Activated CD8-positive, alpha-beta T cell treated with anti-CD3 and anti-CD28 coated beads for 36 hours (primary cell): ENCODE data around the gene CFAP119. TPM values are rescaled to one million over a fixed set of nuclear protein-coding genes. Genes with fewer than 3 reads are reported as not detected.
"Not testable (repeated sequence)": the region's sequence is repeated elsewhere in the genome, so short reads cannot be mapped to it uniquely, and the experiment has no call there.

Source experiments
- ATAC-seq: fragments of 200-7000 bp; cut with Tn5 transposase; one replicate; pipeline ENCODE4 v1.10.0; 2021; ENCODE audit warnings: mild to moderate bottlenecking, moderate library complexity
- CTCF ChIA-PET: fragments of 350-600 bp; sonication (Branson Sonifier 250); formaldehyde crosslinking; loops from one replicate; lab custom pipeline; 2021; ENCODE audit warnings: antibody characterized with exemption; lab: Charles Lee
- POLR2A ChIA-PET: fragments of 350-600 bp; sonication (Branson Sonifier 250); formaldehyde crosslinking; loops from one replicate; lab custom pipeline; 2021; ENCODE audit warnings: antibody characterized with exemption; lab: Charles Lee
- DNase-seq: peaks from one replicate; pipeline ENCODE4 v3.0.0-alpha.2; 2020
- H3K27ac Mint-ChIP-seq: one replicate; pipeline ENCODE4 v1.8.0; 2021; ENCODE audit warnings: mild to moderate bottlenecking, mixed read lengths
- H3K27me3 Mint-ChIP-seq: one replicate; pipeline ENCODE4 v1.8.0; 2021; ENCODE audit warnings: mixed read lengths
- H3K36me3 Mint-ChIP-seq: one replicate; pipeline ENCODE4 v1.8.0; 2021; ENCODE audit warnings: low read depth, mixed read lengths
- H3K4me1 Mint-ChIP-seq: one replicate; pipeline ENCODE4 v1.8.0; 2021; ENCODE audit warnings: low read depth, mixed read lengths
- H3K4me3 Mint-ChIP-seq: one replicate; pipeline ENCODE4 v1.8.0; 2021; ENCODE audit warnings: mild to moderate bottlenecking, moderate library complexity, mixed read lengths
- H3K9me3 Mint-ChIP-seq: one replicate; pipeline ENCODE4 v1.8.0; 2021; ENCODE audit warnings: mixed read lengths
- intact Hi-C: fragments of 100-400 bp; cut with micrococcal nuclease; formaldehyde crosslinking; loops from one replicate; pipeline ENCODE4 v1.10.0; 2022
- total RNA-seq, 2 experiments: library from RNA; stranded (reverse); gene quantifications; one replicate each; pipeline ENCODE4 v1.2.3, GENCODE V29; 2021
- TF ChIP-seq, protein P1 (sequence below): fragments of 200-600 bp; IDR thresholded peaks from one replicate; pipeline ENCODE4 v1.8.0; 2022; ENCODE audit warnings: antibody characterized with exemption, mild to moderate bottlenecking

Gene CFAP119
- 1 to 10 TPM; 3.8 to 3.9 TPM for total RNA-seq

DNA sequence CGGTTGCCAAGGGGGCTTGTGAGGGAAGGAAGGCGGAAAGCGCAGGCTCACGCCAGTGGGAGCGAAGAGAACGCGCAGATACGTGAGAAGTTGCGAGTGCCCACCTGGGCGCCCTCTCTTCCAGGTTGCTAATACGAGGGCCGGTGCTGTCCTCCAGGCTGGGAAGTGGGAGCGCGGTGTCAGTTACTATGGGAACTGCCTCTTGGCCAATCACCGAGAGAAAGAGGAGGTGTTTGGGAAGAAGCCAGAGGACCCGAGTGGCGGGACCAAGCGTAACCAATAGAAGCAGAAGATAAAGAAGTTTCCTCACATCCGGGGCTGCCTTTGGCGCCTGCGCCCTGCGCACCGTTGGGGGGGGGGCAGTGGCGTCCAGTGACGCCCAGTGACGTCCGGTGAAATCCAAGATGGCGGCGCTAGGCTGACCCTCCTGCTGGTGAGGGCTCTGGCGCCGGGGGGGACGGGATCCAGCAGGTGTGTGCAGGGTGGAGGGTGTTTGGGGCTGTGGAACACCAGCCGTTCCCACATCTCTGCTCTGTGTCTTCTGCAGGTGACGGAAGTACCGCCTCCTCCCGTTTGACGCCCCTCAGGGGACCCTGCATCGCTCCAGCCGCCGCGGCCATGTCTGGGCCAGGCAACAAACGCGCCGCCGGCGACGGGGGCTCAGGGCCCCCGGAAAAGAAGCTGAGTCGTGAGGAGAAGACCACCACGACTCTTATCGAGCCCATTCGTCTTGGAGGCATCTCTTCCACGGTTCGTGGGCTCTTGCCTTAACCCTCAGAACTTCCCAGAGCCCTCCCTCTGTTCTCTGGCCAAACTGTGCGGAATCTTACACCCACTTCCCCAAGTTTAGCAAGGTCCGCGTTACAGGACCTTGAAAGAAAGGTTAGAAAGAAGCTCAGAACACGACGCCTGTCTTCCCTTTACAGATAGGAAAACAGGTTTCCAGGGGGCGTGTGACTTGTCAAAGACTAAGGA is at the start of gene CFAP119, which contains the start of gene RNF40:
TSS of gene CFAP119 (minus strand) at position 135 of the 975 bp plus-strand sequence. CDS start 314 bp downstream, outside the sequence.
TSS of gene RNF40 (plus strand) at position 395 of the 975 bp plus-strand sequence. CDS start at position 619, 224 bp downstream.
- Mint-ChIP-seq H3K27me3 (no peaks in the 10 kb centered on the region), H3K9me3 (no peaks in the 10 kb centered on the region), H3K36me3 (peaks cover 31% of the 10 kb centered on the region), H3K4me1 (peaks cover 24% of the 10 kb centered on the region), H3K27ac (peak within 1 kb of the TSS; percentile 82), H3K4me3 (peak within 1 kb of the TSS; percentile 93)
- DNase-seq (peak; percentile 97), ATAC-seq (peak; percentile 97)
- TF ChIP-seq, protein P1, sequence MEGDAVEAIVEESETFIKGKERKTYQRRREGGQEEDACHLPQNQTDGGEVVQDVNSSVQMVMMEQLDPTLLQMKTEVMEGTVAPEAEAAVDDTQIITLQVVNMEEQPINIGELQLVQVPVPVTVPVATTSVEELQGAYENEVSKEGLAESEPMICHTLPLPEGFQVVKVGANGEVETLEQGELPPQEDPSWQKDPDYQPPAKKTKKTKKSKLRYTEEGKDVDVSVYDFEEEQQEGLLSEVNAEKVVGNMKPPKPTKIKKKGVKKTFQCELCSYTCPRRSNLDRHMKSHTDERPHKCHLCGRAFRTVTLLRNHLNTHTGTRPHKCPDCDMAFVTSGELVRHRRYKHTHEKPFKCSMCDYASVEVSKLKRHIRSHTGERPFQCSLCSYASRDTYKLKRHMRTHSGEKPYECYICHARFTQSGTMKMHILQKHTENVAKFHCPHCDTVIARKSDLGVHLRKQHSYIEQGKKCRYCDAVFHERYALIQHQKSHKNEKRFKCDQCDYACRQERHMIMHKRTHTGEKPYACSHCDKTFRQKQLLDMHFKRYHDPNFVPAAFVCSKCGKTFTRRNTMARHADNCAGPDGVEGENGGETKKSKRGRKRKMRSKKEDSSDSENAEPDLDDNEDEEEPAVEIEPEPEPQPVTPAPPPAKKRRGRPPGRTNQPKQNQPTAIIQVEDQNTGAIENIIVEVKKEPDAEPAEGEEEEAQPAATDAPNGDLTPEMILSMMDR: no peak
- CTCF ChIA-PET: interaction anchor here (1.6 to 2.8 kb wide), 3 partner anchors 52 to 82 kb away, joined by 5 to 10 read pairs (median 7); no protein-coding TSS in a partner anchor
- POLR2A ChIA-PET: interaction anchor here (0.6 to 4.5 kb wide), 4 partner anchors 9 to 180 kb away, joined by 3 to 23 read pairs (median 4); no protein-coding TSS in a partner anchor
- intact Hi-C loops: loop anchor here (10.0 kb wide), 1 partner anchor 47 kb away; no protein-coding TSS in a partner anchor

DNA sequence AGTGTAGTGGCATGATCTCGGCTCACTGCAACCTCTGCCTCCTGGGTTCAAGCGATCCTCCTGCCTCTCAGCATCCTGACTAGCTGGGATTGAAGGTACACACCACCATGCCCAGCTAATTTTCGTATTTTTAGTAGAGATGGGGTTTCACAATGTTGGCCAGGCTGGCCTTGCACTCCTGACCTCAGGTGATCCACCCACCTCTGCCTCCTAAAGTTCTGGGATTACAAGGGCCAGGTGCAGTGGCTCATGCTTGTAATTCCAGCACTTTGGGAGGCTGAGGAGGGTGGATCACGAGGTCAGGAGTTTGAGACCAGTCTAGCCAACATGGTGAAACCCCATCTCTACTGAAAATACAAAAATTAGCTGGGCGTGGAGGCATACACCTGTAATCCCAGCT is 47.8 kb upstream of the CFAP119 start:
- H3K27ac Mint-ChIP-seq, H3K27me3 Mint-ChIP-seq, DNase-seq, H3K36me3 Mint-ChIP-seq, ATAC-seq, intact Hi-C loops, H3K9me3 Mint-ChIP-seq, POLR2A ChIA-PET, H3K4me3 Mint-ChIP-seq, CTCF ChIA-PET: not testable (repeated sequence)
- H3K4me1 Mint-ChIP-seq: peaks cover 22% of the 10 kb centered on the region

DNA sequence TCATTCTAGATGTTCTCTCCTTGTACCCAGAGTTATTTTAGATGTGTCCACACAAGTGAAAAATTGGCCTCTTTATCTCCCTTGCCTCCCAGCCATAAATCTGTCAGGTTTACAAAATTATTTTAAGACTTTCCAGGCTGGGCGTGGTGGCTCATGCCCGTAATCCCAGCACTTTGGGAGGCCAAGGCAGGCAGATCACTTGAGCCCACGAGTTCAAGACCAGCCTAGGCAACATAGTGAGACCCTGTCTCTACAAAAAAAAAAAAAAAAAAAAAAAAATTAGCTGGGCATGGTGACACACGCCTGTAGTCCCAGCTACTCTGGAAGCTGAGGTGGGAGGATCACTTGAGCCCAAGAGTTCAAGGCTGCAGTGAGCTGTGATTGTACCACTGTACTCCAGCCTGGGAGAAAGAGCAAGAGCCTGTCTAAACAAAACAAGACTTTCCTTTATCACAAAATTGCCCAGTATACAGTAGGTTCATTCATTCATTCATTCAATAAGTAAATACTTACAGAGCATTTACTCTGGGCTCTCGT is 47.1 kb upstream of the CFAP119 start:
- H3K4me3 Mint-ChIP-seq, ATAC-seq, H3K27ac Mint-ChIP-seq, intact Hi-C loops, DNase-seq, H3K36me3 Mint-ChIP-seq, CTCF ChIA-PET, H3K27me3 Mint-ChIP-seq, H3K9me3 Mint-ChIP-seq, POLR2A ChIA-PET: not testable (repeated sequence)
- peaks cover 18% of the 10 kb centered on the region for H3K4me1 Mint-ChIP-seq

DNA sequence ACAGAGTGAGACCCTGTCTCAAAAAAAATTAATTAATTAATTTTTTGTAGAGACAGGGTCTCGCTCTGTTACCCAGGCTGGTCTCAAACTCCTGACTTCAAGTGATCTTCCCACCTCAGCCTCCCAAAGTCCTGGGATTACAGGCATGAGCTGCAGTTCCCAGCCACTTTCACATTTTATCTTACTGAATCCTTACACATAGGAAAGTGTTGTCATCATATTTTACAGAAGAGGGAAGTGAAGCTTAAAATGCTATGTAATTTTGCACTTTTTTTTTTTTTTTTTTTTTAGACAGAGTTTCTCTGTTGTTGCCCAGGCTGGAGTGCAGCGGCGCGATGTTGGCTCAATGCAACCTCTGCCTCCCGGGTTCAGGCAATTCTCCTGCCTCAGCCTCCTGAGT is 46.3 kb upstream of the CFAP119 start:
- DNase-seq (no peak), ATAC-seq (no peak)
- Mint-ChIP-seq H3K36me3 (peaks cover 2% of the 10 kb centered on the region), H3K27me3 (peaks cover 3% of the 10 kb centered on the region), H3K9me3 (no peaks in the 10 kb centered on the region), H3K4me3 (no peak overlapping the region), H3K27ac (no peak overlapping the region), H3K4me1 (peaks cover 17% of the 10 kb centered on the region)
- TF ChIP-seq, protein P1: no peak
- ChIA-PET POLR2A (no interaction called here), CTCF (interaction anchor here (1.0 to 3.8 kb wide), 2 partner anchors 36 to 93 kb away, joined by 3 to 16 read pairs; no protein-coding TSS in a partner anchor)
- intact Hi-C loops: no loop called here

DNA sequence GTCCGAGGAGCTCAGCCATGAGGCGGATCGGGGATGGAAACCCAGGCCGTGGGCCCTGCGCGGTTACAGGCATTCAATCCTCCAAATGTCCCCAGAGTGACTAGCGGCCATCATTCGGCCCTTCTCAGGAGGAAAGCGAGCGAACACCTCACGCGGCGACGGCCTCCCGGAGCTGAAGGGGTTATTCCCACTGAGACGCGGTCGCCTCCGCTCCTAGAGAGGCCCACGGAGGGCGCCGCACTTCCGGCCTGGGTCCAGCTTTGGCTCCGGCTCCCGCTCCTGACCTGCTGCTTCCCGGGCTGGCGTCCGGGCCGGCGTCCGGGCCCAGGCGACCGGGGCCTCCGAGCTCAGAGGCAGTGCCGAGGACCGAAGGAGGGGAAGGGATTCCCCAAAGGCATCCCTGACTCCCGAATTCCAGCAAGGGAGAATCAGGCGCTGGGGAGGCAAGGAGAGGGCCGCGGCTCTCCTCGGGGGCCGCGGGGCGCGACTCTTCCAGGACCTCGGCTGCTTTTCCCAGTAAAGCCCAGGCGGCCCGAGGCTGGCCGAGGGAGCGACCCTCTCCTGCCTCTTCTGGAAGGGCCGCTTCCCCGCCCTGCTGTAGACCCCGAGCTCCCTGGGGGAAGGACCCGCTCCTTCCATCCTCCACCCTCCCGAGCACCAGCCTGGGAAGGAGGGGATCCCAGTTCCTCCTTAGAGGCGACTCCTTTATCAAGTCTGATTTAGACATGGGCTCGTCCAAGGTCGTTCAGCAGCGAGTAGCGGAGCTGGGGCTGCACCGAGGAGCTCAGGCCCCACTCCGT is 43.7 kb upstream of the CFAP119 start:
- CTCF ChIA-PET: interaction anchor here (0.8 to 3.8 kb wide), 11 partner anchors 8 to 136 kb away, joined by 3 to 38 read pairs (median 4); no protein-coding TSS in a partner anchor
- Mint-ChIP-seq H3K9me3 (no peaks in the 10 kb centered on the region), H3K27ac (peak overlapping the region; percentile 66), H3K4me3 (peak overlapping the region; percentile 63), H3K36me3 (peaks cover 2% of the 10 kb centered on the region), H3K27me3 (peaks cover 3% of the 10 kb centered on the region), H3K4me1 (peaks cover 18% of the 10 kb centered on the region)
- POLR2A ChIA-PET: interaction anchor here (0.7 to 2.8 kb wide), 17 partner anchors 8 to 145 kb away, joined by 3 to 14 read pairs (median 4); partner anchors contain the start of genes PHKG2 and ZNF629
- intact Hi-C loops: no loop called here
- ATAC-seq: peak; percentile 63
- peak; percentile 53 for DNase-seq
- TF ChIP-seq, protein P1: no peak
